SJSA1 (cell line): ENCODE results near the gene DESI2. TPM values are rescaled to one million over a fixed set of nuclear protein-coding genes. Genes with fewer than 3 reads are reported as not detected.
A peak's percentile ranks its signal among the peaks of the same experiment; 100 is the strongest.
"Not testable (repeated sequence)": the region's sequence is repeated elsewhere in the genome, so short reads cannot be mapped to it uniquely, and the experiment has no call there.

Experiments
- DNase-seq, 2 experiments: peaks; one replicate each; pipeline ENCODE4 v3.0.0-alpha.2; 2015 to 2020; ENCODE audit warnings: low spot score in 2 of 2, low read depth in 1 of 2
- H3K27ac ChIP-seq: fragments of 250-450 bp; sonication (Bioruptor Pico); 2 replicates; pipeline ENCODE4 v1.5.1; 2020; ENCODE audit warnings: mild to moderate bottlenecking, moderate library complexity
- H3K27me3 ChIP-seq: fragments of 250-450 bp; sonication (Bioruptor Pico); replicated peaks from 2 replicates; pipeline ENCODE4 v1.5.1; 2020; ENCODE audit warnings: mild to moderate bottlenecking, moderate library complexity
- H3K36me3 ChIP-seq: fragments of 250-450 bp; sonication (Bioruptor Pico); 2 replicates; pipeline ENCODE4 v1.5.1; 2020; ENCODE audit warnings: mild to moderate bottlenecking
- H3K4me1 ChIP-seq: fragments of 250-450 bp; sonication (Bioruptor Pico); replicated peaks from 2 replicates; pipeline ENCODE4 v1.6.1; 2021; ENCODE audit warnings: mild to moderate bottlenecking
- H3K4me3 ChIP-seq: fragments of 250-450 bp; sonication (Bioruptor Pico); 2 replicates; pipeline ENCODE4 v1.5.1; 2020; ENCODE audit warnings: mild to moderate bottlenecking
- H3K9me3 ChIP-seq: fragments of 250-450 bp; sonication (Bioruptor Pico); replicated peaks from 2 replicates; pipeline ENCODE4 v1.5.1; 2020; ENCODE audit warnings: mild to moderate bottlenecking
- total RNA-seq: library from RNA; depleted of rRNA; stranded (reverse); fragments of >200 nt; shearing (Covaris generic); gene quantifications from 2 replicates; pipeline ENCODE4 v1.2.3, GENCODE V29; 2014

The DESI2 gene
- total RNA-seq, 1 experiment from 2014 or later, result 85.8 TPM

DNA sequence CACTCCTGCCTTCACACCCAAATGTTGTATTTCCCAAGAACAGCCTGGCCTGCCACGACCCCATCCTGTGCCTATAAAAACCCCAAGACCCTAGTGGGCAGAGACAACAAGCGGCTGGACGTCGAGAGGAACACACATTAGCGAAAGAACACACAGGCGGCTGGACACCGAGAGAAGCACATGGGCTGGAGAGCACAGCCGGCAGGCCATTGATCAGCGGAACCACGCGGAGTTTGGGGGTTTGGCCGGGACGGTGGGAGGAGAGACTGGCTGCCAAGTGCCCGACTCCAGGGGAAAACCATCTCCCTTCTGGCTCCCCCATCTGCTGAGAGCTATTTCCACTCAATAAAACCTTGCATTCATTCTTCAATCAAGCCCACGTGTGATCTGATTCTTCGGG, 10.4 kb upstream of the DESI2 start:
- no peak for DNase-seq
- Histone ChIP-seq H3K4me3 (no peak overlapping the region), H3K27ac (no peak overlapping the region), H3K27me3 (peaks cover 12% of the 10 kb centered on the region; the same call in 1 of the 2 replicates), H3K4me1 (no peaks in the 10 kb centered on the region), H3K36me3 (no peaks in the 10 kb centered on the region), H3K9me3 (no peaks in the 10 kb centered on the region)

GRCh38 chr1:244642988-244643387, 9.9 kb upstream of the DESI2 start:
- H3K36me3 ChIP-seq, result no peaks in the 10 kb centered on the region
- no peak for DNase-seq

DNA sequence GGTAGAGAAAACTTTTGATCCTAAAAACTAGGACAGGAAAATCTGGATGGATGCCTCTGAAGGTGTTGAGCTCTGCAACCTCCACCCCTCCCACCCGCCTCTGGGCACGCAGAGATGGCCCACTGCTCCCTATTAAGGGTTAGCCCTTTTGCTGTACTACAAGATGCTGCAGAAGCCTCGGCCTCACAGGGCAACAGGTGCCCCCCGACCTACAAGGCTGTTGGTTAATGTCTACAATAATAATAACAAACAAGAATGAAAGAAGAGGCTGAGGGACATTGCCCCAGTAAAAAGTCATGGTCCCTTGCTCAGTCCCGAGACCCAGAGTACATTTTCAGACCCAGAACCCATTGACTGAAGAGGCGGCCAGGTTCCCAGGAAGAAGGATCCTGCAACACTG, 7.5 kb upstream of the DESI2 start:
- Histone ChIP-seq H3K4me1 (no peaks in the 10 kb centered on the region), H3K36me3 (no peaks in the 10 kb centered on the region), H3K27ac (no peak overlapping the region), H3K9me3 (no peaks in the 10 kb centered on the region), H3K4me3 (no peak overlapping the region), H3K27me3 (peaks cover 12% of the 10 kb centered on the region; the same call in 1 of the 2 replicates)
- DNase-seq, result no peak

More at GRCh38 chr1:244642988-244643387, 9.9 kb upstream of the DESI2 start:
- no peak overlapping the region for H3K4me3 ChIP-seq
- H3K9me3 ChIP-seq, result no peaks in the 10 kb centered on the region
- no peaks in the 10 kb centered on the region for H3K4me1 ChIP-seq
- H3K27me3 ChIP-seq, result peaks cover 12% of the 10 kb centered on the region; the same call in 1 of the 2 replicates
- no peak overlapping the region for H3K27ac ChIP-seq

DNA sequence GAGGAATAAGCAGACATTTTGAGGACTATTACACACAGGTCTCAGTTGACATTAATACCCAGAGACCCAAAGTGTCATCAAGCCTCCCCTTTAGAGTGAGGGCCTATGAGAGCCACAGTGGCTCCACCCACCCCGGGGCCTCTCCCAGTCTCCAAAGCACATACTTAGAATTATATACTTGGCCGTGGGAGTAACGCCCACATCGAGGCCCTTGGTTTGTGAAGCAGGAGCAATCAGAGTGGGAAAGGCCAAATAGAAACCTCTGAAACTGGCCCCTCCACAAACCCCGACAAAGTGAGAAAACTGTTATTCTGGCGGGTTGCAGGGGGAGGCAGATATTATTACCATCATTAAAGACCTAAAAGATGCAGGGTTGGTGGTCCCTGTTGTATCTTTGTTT, 7.0 kb upstream of the DESI2 start:
- peaks cover 8% of the 10 kb centered on the region; the same call in 1 of the 2 replicates for H3K27me3 ChIP-seq
- H3K27ac ChIP-seq, result no peak overlapping the region
- no peaks in the 10 kb centered on the region for H3K4me1 ChIP-seq
- no peak for DNase-seq
- H3K4me3 ChIP-seq, result no peak overlapping the region
- H3K9me3 ChIP-seq, result no peaks in the 10 kb centered on the region
- H3K36me3 ChIP-seq, result no peaks in the 10 kb centered on the region

DNA sequence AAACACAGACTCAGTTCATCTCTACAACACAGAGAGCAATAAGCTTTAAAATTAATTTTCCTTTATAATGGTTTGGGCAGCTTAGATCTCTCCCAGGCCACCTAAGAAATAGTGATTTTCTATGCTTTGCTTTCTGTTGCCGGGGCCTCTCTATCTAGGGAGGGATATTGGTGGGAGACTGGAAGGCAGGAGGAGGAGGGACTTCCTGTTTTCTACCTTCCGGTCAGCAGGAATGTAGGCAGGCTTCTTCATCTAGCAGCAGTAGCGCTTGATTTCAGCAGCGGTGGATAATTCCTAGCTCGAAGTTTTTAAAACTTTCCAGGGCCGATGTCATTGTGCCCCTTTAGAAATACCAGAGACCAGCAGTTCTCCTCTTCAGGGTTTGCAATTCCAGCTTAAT, 5.1 kb upstream of the DESI2 start:
- peaks cover 5% of the 10 kb centered on the region for H3K4me1 ChIP-seq
- H3K9me3 ChIP-seq, result no peaks in the 10 kb centered on the region
- H3K4me3 ChIP-seq, result no peak overlapping the region
- H3K27ac ChIP-seq, result no peak overlapping the region
- no peaks in the 10 kb centered on the region for H3K36me3 ChIP-seq
- DNase-seq, result no peak
- H3K27me3 ChIP-seq, result 0 out of 2 replicates have a peak, but pooled peaks cover 3% of the 10 kb centered on the region

DNA sequence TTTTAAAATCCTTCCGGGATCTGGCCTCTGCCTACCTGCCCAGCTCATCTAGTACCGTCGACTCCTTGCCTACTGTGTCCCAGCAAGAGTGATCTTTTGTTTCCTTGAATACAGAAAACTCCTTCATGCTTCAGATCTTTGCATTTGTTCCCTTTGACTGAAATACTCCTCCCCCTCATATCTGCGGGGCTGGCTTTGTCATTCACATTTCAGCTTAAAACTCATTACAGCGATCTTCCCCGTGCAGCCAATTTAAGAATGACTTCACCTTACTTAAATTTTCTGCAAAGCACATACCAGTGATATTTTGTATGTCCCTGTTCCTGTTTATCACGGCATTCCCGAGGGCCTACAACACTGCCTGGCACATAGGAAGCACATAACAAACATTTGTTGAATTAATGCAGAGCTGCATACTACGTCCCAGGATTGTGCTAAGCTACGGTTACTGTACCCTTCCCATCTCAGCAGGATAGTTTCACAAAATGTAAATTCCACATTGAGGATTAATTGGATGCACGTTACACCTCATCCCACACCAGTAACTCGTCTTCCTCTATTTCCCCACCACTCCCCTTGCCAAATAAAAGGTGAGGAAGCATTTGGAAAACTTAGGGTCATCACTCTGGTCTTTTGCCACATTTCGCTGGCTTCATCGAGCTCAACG, 837 bp upstream of the DESI2 start:
- no peak overlapping the region for H3K27ac ChIP-seq
- H3K4me1 ChIP-seq, result peaks cover 17% of the 10 kb centered on the region
- peak overlapping the region; percentile 81 for H3K4me3 ChIP-seq
- no peaks in the 10 kb centered on the region for H3K27me3 ChIP-seq
- H3K36me3 ChIP-seq, result peaks cover 9% of the 10 kb centered on the region
- DNase-seq, result no peak
- H3K9me3 ChIP-seq, result no peaks in the 10 kb centered on the region

GRCh38 chr1:244653439-244654107, 647 bp downstream of the DESI2 start:
- Histone ChIP-seq H3K4me1 (peaks cover 17% of the 10 kb centered on the region), H3K4me3 (peak overlapping the region; percentile 81), H3K9me3 (no peaks in the 10 kb centered on the region), H3K36me3 (peaks cover 24% of the 10 kb centered on the region), H3K27ac (peak overlapping the region; percentile 72), H3K27me3 (no peaks in the 10 kb centered on the region)
- peak; percentile 25 to 44 for DNase-seq

- H3K27ac ChIP-seq, result no peak overlapping the region
- peaks cover 17% of the 10 kb centered on the region for H3K4me1 ChIP-seq
- H3K9me3 ChIP-seq, result no peaks in the 10 kb centered on the region
- no peaks in the 10 kb centered on the region for H3K27me3 ChIP-seq
- peak overlapping the region; percentile 81 for H3K4me3 ChIP-seq
- peaks cover 26% of the 10 kb centered on the region for H3K36me3 ChIP-seq
- peak in 1 of 2 experiments; percentile 13 for DNase-seq
Observed at GRCh38 chr1:244654108-244655038, 1.4 kb downstream of the DESI2 start.

DNA sequence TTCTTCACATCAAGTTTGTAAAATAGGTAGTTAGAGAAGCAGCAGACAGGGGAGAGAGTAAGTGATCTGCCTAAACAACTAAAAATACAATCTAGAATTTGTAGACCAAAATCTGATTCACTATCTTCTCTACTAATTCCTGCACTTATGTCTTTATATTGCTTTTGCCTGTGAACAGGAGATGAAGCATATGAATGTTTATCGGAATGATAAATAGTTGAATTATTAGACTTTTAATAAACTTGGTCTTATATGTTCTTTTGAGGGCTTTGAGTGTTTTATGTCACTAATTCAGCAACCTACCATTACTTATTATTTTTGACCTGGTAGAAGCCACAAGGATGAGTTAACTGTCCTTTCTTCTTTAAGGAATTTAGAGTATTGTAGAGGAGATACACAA, 2.3 kb downstream of the DESI2 start:
- H3K4me3 ChIP-seq, result no peak overlapping the region
- H3K27me3 ChIP-seq, result no peaks in the 10 kb centered on the region

GRCh38 chr1:244657421-244657820, 4.5 kb downstream of the DESI2 start:
- peaks cover 35% of the 10 kb centered on the region for H3K36me3 ChIP-seq
- DNase-seq, result no peak
- H3K27ac ChIP-seq, result no peak overlapping the region
- H3K4me3 ChIP-seq, result no peak overlapping the region
- H3K4me1 ChIP-seq, result peaks cover 13% of the 10 kb centered on the region
- no peaks in the 10 kb centered on the region for H3K9me3 ChIP-seq
- H3K27me3 ChIP-seq, result no peaks in the 10 kb centered on the region

More for the DNA sequence above, 2.3 kb downstream of the DESI2 start:
- Histone ChIP-seq H3K4me1 (peaks cover 17% of the 10 kb centered on the region), H3K27ac (no peak overlapping the region), H3K9me3 (no peaks in the 10 kb centered on the region), H3K36me3 (peaks cover 34% of the 10 kb centered on the region)
- no peak for DNase-seq

GRCh38 chr1:244659694-244660093, 6.8 kb downstream of the DESI2 start:
- Histone ChIP-seq H3K36me3 (peaks cover 29% of the 10 kb centered on the region), H3K4me3 (no peak overlapping the region), H3K9me3 (no peaks in the 10 kb centered on the region), H3K4me1 (peaks cover 7% of the 10 kb centered on the region), H3K27me3 (no peaks in the 10 kb centered on the region), H3K27ac (no peak overlapping the region)
- DNase-seq, result no peak

- Histone ChIP-seq H3K4me1 (peaks cover 5% of the 10 kb centered on the region), H3K27ac (no peak overlapping the region), H3K4me3 (no peak overlapping the region), H3K9me3 (no peaks in the 10 kb centered on the region), H3K36me3 (peaks cover 32% of the 10 kb centered on the region), H3K27me3 (no peaks in the 10 kb centered on the region)
- DNase-seq, result no peak
Observed at GRCh38 chr1:244660595-244660994, 7.7 kb downstream of the DESI2 start.

DNA sequence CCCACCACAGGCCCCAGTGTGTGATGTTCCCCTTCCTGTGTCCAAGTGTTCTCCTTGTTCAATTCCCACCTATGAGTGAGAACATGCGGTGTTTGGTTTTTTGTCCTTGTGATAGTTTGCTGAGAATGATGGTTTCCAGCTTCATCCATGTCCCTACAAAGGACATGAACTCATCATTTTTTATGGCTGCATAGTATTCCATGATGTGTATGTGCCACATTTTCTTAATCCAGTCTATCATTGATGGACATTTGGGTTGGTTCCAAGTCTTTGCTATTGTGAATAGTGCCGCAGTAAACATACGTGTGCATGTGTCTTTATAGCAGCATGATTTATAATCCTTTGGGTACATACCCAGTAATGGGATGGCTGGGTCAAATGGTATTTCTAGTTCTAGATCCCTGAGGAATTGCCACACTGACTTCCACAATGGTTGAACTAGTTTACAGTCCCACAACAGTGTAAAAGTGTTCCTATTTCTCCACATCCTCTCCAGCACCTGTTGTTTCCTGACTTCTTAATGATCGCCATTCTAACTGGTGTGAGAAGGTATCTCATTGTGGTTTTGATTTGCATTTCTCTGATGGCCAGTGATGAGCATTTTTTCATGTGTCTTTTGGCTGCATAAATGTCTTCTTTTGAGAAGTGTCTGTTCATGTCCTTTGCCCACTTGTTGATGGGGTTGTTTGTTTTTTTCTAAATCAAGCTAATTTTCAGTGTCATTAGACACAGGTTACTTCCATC, 8.8 kb downstream of the DESI2 start:
- not testable (repeated sequence) for H3K4me3 ChIP-seq, H3K9me3 ChIP-seq, DNase-seq, H3K27me3 ChIP-seq, H3K4me1 ChIP-seq, H3K27ac ChIP-seq
- H3K36me3 ChIP-seq, result peaks cover 32% of the 10 kb centered on the region
